HCT116 (cell line): Measurements from ENCODE around the gene TNPO1. TPM values are rescaled to one million over a fixed set of nuclear protein-coding genes. Genes with fewer than 3 reads are reported as not detected.

ENCODE experiments used
- ATAC-seq: fragments of 200-7000 bp; cut with Tn5 transposase; 2 replicates; pipeline ENCODE4 v1.9.1; 2020; ENCODE audit warnings: mild to moderate bottlenecking, moderate library complexity
- BruUV-seq: library from RNA; stranded (reverse); fragments of 400-500 nt; replicated peaks from 2 replicates; lab custom pipeline; 2021; lab: Mats Ljungman, UMichigan
- CTCF ChIA-PET: fragments of 300-600 bp; sonication (Branson Sonifier 250); formaldehyde crosslinking; loops from one replicate; lab custom pipeline; 2021; ENCODE audit warnings: antibody characterized with exemption; lab: Charles Lee
- POLR2A ChIA-PET: fragments of 300-600, 350-600 bp; sonication (Branson Sonifier 250); formaldehyde crosslinking; loops from one replicate; lab custom pipeline; 2021; ENCODE audit warnings: antibody characterized with exemption; lab: Charles Lee
- RAD21 ChIA-PET, 2 experiments: fragments of 300-600 bp; sonication (Branson Sonifier 250); formaldehyde crosslinking; loops; one replicate each; lab custom pipeline; 2023; ENCODE audit warnings: low total read pairs in 2 of 2; ENCODE audit not compliant: uncharacterized antibody in 2 of 2, unreplicated experiment in 2 of 2, low non-redundant PET in 1 of 2; lab: Charles Lee
- DNase-seq: peaks from one replicate; pipeline ENCODE4 v3.0.0-alpha.2; 2010; ENCODE audit warnings: low read depth, low spot score
- H2AFZ ChIP-seq: fragments of 200-600 bp; shearing (Covaris generic), sonication (generic); 2 replicates; pipeline ENCODE4 v1.6.1; 2017; ENCODE audit warnings: low read depth, mixed run types, mixed read lengths, antibody characterized with exemption, low read length; ENCODE audit not compliant: poor library complexity, severe bottlenecking
- H3K27ac ChIP-seq: 2 replicates; pipeline ENCODE4 v1.5.1; 2012; ENCODE audit warnings: low read depth, low read length
- H3K27me3 ChIP-seq: fragments of 200-600 bp; sonication (generic); 2 replicates; pipeline ENCODE4 v1.6.1; 2016; ENCODE audit warnings: mixed run types, low read length, mixed read lengths; ENCODE audit not compliant: insufficient read depth
- H3K36me3 ChIP-seq, 2 experiments: fragments of 200-500 bp in 1 of 2; fragments of 200-600 bp in 1 of 2; sonication (Bioruptor generic) in 1 of 2; sonication (generic) in 1 of 2; 2 replicates each; pipeline versions ENCODE4 v1.5.1 to v1.6.1; 2014 to 2016; ENCODE audit warnings: low read length in 2 of 2, inconsistent platforms in 1 of 2, mixed read lengths in 1 of 2, mixed run types in 1 of 2; ENCODE audit not compliant: insufficient read depth in 2 of 2, control insufficient read depth in 1 of 2
- H3K4me1 ChIP-seq, 2 experiments: fragments of 200-600 bp in 1 of 2; sonication (generic) in 1 of 2; 2 replicates each; pipeline versions ENCODE4 v1.5.1 to v1.6.1; 2012 to 2017; ENCODE audit warnings: low read length in 2 of 2, inconsistent platforms in 1 of 2, mild to moderate bottlenecking in 1 of 2, mixed read lengths in 1 of 2, mixed run types in 1 of 2, moderate library complexity in 1 of 2; ENCODE audit not compliant: insufficient read depth in 2 of 2, control insufficient read depth in 1 of 2
- H3K4me2 ChIP-seq: fragments of 200-600 bp; sonication (generic); 2 replicates; pipeline ENCODE4 v1.6.1; 2017; ENCODE audit warnings: mixed run types, low read length, mixed read lengths
- H3K4me3 ChIP-seq, 2 experiments: fragments of 200-600 bp in 1 of 2; sonication (generic) in 1 of 2; replicated peaks in 1 of 2; 2 replicates each; pipeline ENCODE4 v1.5.1; 2011 to 2016; ENCODE audit warnings: low read length in 2 of 2, control low read depth in 1 of 2, low read depth in 1 of 2, mild to moderate bottlenecking in 1 of 2, mixed read lengths in 1 of 2, mixed run types in 1 of 2
- H3K79me2 ChIP-seq: fragments of 200-600 bp; sonication (generic); 2 replicates; pipeline ENCODE4 v1.6.1; 2017; ENCODE audit warnings: mild to moderate bottlenecking, mixed run types, low read length, moderate library complexity, mixed read lengths; ENCODE audit not compliant: insufficient read depth
- H3K9ac ChIP-seq: fragments of 200-600 bp; sonication (generic); 2 replicates; pipeline ENCODE4 v1.6.1; 2016; ENCODE audit warnings: low read length, mixed read lengths
- H3K9me2 ChIP-seq: fragments of 200-600 bp; sonication (generic), shearing (Covaris generic); 2 replicates; pipeline ENCODE4 v1.6.1; 2017; ENCODE audit warnings: mixed run types, mild to moderate bottlenecking, moderate library complexity; ENCODE audit not compliant: insufficient read depth
- H3K9me3 ChIP-seq, 2 experiments: fragments of 200-500 bp in 1 of 2; fragments of 200-600 bp in 1 of 2; sonication (Bioruptor generic) in 1 of 2; sonication (generic) in 1 of 2; 2 replicates each; pipeline ENCODE4 v1.6.1; 2014 to 2017; ENCODE audit warnings: low read length in 2 of 2, mixed read lengths in 2 of 2, inconsistent platforms in 1 of 2, low read depth in 1 of 2, mild to moderate bottlenecking in 1 of 2, mixed run types in 1 of 2, moderate library complexity in 1 of 2; ENCODE audit not compliant: control insufficient read depth in 1 of 2, insufficient read depth in 1 of 2
- H4K20me1 ChIP-seq: fragments of 200-600 bp; sonication (generic), shearing (Covaris generic); 2 replicates; pipeline ENCODE4 v1.6.1; 2017; ENCODE audit warnings: mixed run types, mild to moderate bottlenecking, moderate library complexity; ENCODE audit not compliant: insufficient read depth
- ATF3 ChIP-seq: IDR thresholded peaks from 2 replicates; pipeline ENCODE4 v1.6.1; 2012
- CEBPB ChIP-seq: IDR thresholded peaks from 2 replicates; pipeline ENCODE4 v1.6.1; 2012; ENCODE audit warnings: low read depth
- ELF1 ChIP-seq: IDR thresholded peaks from 2 replicates; pipeline ENCODE4 v1.6.1; 2012; ENCODE audit warnings: low read depth, borderline replicate concordance
- JUND ChIP-seq: IDR thresholded peaks from 2 replicates; pipeline ENCODE4 v1.6.1; 2012
- MAX ChIP-seq: IDR thresholded peaks from 2 replicates; pipeline ENCODE4 v1.6.1; 2012
- POLR2A ChIP-seq: IDR thresholded peaks from 2 replicates; pipeline ENCODE4 v1.7.0; 2011; ENCODE audit warnings: borderline replicate concordance; ENCODE audit not compliant: insufficient read depth, insufficient read length; ENCODE audit errors: extremely low read depth
- RAD21 ChIP-seq: IDR thresholded peaks from 2 replicates; pipeline ENCODE4 v1.6.1; 2012; ENCODE audit warnings: low read depth, mild to moderate bottlenecking
- TCF7L2 ChIP-seq: IDR thresholded peaks from 2 replicates; pipeline ENCODE4 v1.7.0; 2011; ENCODE audit warnings: borderline replicate concordance, inconsistent platforms; ENCODE audit not compliant: insufficient read depth, insufficient read length; ENCODE audit errors: extremely low read depth
- ZFX ChIP-seq: fragments of 450-650 bp; IDR thresholded peaks from 2 replicates; pipeline ENCODE4 v1.6.1; 2017
- ZNF274 ChIP-seq: fragments of 200-500 bp; sonication (Bioruptor generic); IDR thresholded peaks from 2 replicates; pipeline ENCODE4 v1.6.1; 2014; ENCODE audit warnings: mild to moderate bottlenecking, low read depth, low read length, inconsistent platforms
- intact Hi-C: fragments of 100-400 bp; cut with micrococcal nuclease; formaldehyde crosslinking; loops from 2 replicates; pipeline ENCODE4 v1.10.0; 2022
- total RNA-seq: library from RNA; stranded (reverse); gene quantifications from one replicate; pipeline ENCODE4 v1.2.1, GENCODE V29; 2021; ENCODE audit not compliant: unreplicated experiment
- TF ChIP-seq, protein P1 (sequence below): IDR thresholded peaks from 2 replicates; pipeline ENCODE4 v1.6.1; 2012; ENCODE audit warnings: low read depth
- TF ChIP-seq, protein P2 (sequence below): IDR thresholded peaks from 2 replicates; pipeline ENCODE4 v1.6.1; 2011; ENCODE audit warnings: mild to moderate bottlenecking, low read length, moderate library complexity; ENCODE audit not compliant: insufficient replicate concordance; ENCODE audit errors: extremely low read depth
- TF ChIP-seq, protein P3 (sequence below), 3 experiments: fragments of 200-600 bp in 1 of 3; sonication (generic) in 1 of 3; IDR thresholded peaks in 2 of 3; conservative IDR thresholded peaks in 1 of 3; 2 replicates each; pipeline ENCODE4 v1.5.1; 2012 to 2017; ENCODE audit warnings: low read depth in 2 of 3, low read length in 2 of 3, antibody characterized with exemption in 1 of 3, borderline replicate concordance in 1 of 3, control low read depth in 1 of 3, mild to moderate bottlenecking in 1 of 3, mixed read lengths in 1 of 3, mixed run types in 1 of 3, moderate library complexity in 1 of 3; ENCODE audit not compliant: insufficient read depth in 1 of 3

The TNPO1 gene
- total RNA-seq, 1 experiment from 2014 or later, result 104 TPM

DNA sequence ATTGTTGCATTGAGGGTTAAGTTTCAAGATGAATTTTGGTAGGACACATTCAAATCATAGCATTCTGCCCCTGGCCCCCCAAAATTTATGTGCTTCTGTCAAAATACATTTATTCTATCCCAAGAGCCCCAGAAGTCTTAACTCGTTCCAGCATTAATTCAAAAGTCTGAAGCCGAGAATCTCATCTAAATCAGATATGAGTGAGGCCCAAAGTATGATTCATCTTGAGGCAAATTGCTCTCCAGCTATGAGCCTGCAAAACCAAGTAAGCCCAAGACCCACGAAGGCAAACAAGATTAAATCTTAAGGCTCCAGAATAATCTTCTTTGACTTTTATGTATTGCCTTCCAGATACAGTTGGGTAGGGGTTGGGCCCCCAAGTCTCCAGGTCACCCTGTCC, 19.2 kb downstream of the TNPO1 start:
- POLR2A ChIA-PET, result no interaction called here
- H3K79me2 ChIP-seq, result peaks cover 3% of the 10 kb centered on the region; the same call in 1 of the 2 replicates
- H3K9me3 ChIP-seq, result no peaks in the 10 kb centered on the region
- CTCF ChIA-PET, result no interaction called here
- no peaks in the 10 kb centered on the region for H3K36me3 ChIP-seq
- H3K4me2 ChIP-seq, result no peak overlapping the region
- no peaks in the 10 kb centered on the region for H3K9me2 ChIP-seq
- DNase-seq, result no peak
- intact Hi-C loops, result no loop called here
- H2AFZ ChIP-seq, result no peak overlapping the region
- H4K20me1 ChIP-seq, result no peaks in the 10 kb centered on the region
- peaks cover 0 to 5% of the 10 kb centered on the region in 2 experiments; a peak in 2 of 4 replicates for H3K4me1 ChIP-seq
- BruUV-seq, result no TSS peak
- TF ChIP-seq, protein P1, sequence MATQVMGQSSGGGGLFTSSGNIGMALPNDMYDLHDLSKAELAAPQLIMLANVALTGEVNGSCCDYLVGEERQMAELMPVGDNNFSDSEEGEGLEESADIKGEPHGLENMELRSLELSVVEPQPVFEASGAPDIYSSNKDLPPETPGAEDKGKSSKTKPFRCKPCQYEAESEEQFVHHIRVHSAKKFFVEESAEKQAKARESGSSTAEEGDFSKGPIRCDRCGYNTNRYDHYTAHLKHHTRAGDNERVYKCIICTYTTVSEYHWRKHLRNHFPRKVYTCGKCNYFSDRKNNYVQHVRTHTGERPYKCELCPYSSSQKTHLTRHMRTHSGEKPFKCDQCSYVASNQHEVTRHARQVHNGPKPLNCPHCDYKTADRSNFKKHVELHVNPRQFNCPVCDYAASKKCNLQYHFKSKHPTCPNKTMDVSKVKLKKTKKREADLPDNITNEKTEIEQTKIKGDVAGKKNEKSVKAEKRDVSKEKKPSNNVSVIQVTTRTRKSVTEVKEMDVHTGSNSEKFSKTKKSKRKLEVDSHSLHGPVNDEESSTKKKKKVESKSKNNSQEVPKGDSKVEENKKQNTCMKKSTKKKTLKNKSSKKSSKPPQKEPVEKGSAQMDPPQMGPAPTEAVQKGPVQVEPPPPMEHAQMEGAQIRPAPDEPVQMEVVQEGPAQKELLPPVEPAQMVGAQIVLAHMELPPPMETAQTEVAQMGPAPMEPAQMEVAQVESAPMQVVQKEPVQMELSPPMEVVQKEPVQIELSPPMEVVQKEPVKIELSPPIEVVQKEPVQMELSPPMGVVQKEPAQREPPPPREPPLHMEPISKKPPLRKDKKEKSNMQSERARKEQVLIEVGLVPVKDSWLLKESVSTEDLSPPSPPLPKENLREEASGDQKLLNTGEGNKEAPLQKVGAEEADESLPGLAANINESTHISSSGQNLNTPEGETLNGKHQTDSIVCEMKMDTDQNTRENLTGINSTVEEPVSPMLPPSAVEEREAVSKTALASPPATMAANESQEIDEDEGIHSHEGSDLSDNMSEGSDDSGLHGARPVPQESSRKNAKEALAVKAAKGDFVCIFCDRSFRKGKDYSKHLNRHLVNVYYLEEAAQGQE, result no peak
- TF ChIP-seq, protein P2, sequence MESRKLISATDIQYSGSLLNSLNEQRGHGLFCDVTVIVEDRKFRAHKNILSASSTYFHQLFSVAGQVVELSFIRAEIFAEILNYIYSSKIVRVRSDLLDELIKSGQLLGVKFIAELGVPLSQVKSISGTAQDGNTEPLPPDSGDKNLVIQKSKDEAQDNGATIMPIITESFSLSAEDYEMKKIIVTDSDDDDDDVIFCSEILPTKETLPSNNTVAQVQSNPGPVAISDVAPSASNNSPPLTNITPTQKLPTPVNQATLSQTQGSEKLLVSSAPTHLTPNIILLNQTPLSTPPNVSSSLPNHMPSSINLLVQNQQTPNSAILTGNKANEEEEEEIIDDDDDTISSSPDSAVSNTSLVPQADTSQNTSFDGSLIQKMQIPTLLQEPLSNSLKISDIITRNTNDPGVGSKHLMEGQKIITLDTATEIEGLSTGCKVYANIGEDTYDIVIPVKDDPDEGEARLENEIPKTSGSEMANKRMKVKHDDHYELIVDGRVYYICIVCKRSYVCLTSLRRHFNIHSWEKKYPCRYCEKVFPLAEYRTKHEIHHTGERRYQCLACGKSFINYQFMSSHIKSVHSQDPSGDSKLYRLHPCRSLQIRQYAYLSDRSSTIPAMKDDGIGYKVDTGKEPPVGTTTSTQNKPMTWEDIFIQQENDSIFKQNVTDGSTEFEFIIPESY, result no peak
- TF ChIP-seq ZFX (no peak), MAX (no peak), ZNF274 (no peak), POLR2A (no peak), CEBPB (no peak), ELF1 (no peak), TCF7L2 (no peak), ATF3 (no peak), RAD21 (no peak), JUND (no peak)
- TF ChIP-seq, protein P3, sequence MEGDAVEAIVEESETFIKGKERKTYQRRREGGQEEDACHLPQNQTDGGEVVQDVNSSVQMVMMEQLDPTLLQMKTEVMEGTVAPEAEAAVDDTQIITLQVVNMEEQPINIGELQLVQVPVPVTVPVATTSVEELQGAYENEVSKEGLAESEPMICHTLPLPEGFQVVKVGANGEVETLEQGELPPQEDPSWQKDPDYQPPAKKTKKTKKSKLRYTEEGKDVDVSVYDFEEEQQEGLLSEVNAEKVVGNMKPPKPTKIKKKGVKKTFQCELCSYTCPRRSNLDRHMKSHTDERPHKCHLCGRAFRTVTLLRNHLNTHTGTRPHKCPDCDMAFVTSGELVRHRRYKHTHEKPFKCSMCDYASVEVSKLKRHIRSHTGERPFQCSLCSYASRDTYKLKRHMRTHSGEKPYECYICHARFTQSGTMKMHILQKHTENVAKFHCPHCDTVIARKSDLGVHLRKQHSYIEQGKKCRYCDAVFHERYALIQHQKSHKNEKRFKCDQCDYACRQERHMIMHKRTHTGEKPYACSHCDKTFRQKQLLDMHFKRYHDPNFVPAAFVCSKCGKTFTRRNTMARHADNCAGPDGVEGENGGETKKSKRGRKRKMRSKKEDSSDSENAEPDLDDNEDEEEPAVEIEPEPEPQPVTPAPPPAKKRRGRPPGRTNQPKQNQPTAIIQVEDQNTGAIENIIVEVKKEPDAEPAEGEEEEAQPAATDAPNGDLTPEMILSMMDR (IDR thresholded peaks at IDR 0.05 in 2 of 3, conservative IDR thresholded peaks at IDR 0.05 in 1 of 3; ENCODE audit: borderline replicate concordance in 1 of 3, insufficient read depth in 1 of 3, low read depth in 2 of 3, low read length in 2 of 3), result no peak
- no peak for ATAC-seq
- no peaks in the 10 kb centered on the region for H3K27me3 ChIP-seq
- RAD21 ChIA-PET, result no interaction called here
- H3K4me3 ChIP-seq, result no peak overlapping the region
- no peak overlapping the region for H3K27ac ChIP-seq
- H3K9ac ChIP-seq, result no peak overlapping the region
